Central memory CD4-positive, alpha-beta T cell (primary cell): ENCODE results near the gene SRM.

ENCODE experiments used
- DNase-seq: peaks from one replicate; pipeline ENCODE4 v3.0.0; 2022

The SRM gene

GRCh38 chr1:11012260-11013159 lies 47.3 kb downstream of the SRM start, which contains the start of gene TARDBP:
TARDBP (plus strand) TSS chr1:11012654; CDS start chr1:11013728, 1,074 bp downstream.
- peak; percentile 89 for DNase-seq
